Suprapubic skin (tissue), 3 donors: Measurements from ENCODE around the gene FTSJ1.
"Not testable (repeated sequence)": the region's sequence is repeated elsewhere in the genome, so short reads cannot be mapped to it uniquely, and the experiment has no call there.

Experiments used
- CTCF ChIP-seq, 2 donors: fragments of 200-600 bp in 1 of 2; fragments of 450-650 bp in 1 of 2; sonication (generic) in 1 of 2; IDR thresholded peaks; one replicate each; pipeline ENCODE4 v1.5.1; 2016 to 2019; ENCODE audit warnings: antibody characterized with exemption in 2 of 2, mild to moderate bottlenecking in 1 of 2, moderate library complexity in 1 of 2
- POLR2AphosphoS5 ChIP-seq, 3 donors: sonication (generic); formaldehyde crosslinking; IDR thresholded peaks; one replicate each; pipeline ENCODE4 v1.6.1; 2017; ENCODE audit warnings: antibody characterized with exemption in 3 of 3

DNA sequence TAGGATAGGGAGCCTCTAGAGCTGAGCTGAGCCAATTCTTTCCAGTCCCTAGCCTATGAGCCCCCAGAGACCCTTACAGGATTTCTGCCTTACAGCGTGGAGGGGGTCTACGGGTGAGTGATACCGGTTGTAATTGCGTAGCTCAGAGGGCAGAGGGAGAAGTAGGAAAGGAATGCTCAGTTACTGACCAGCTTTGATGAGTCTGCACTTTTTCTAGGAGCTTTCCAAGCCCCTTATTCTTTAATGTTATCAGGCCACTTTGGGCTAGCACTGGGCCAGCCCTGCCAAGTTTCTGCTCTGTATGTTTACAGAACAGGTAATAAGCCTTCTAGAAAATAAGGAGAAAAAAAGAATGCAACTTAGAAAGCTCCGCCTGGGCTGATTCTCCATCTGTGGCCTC is 46.4 kb upstream of the FTSJ1 start:
- TF ChIP-seq POLR2AphosphoS5, CTCF (IDR thresholded peaks at IDR 0.05): not testable (repeated sequence)
